GM08714 (cell line): Measurements from ENCODE around the gene HTR4.
"Not testable (repeated sequence)": the region's sequence is repeated elsewhere in the genome, so short reads cannot be mapped to it uniquely, and the experiment has no call there.

Experiments used
- H3K4me3 ChIP-seq: fragments of 200-500 bp; sonication (Bioruptor generic); 2 replicates; pipeline ENCODE4 v1.5.1; 2014; ENCODE audit warnings: mild to moderate bottlenecking, low read length, inconsistent platforms
- ZNF274 ChIP-seq: IDR thresholded peaks from 2 replicates; pipeline ENCODE4 v1.6.1; 2012; ENCODE audit warnings: mild to moderate bottlenecking, low read depth, low read length

Gene HTR4

DNA sequence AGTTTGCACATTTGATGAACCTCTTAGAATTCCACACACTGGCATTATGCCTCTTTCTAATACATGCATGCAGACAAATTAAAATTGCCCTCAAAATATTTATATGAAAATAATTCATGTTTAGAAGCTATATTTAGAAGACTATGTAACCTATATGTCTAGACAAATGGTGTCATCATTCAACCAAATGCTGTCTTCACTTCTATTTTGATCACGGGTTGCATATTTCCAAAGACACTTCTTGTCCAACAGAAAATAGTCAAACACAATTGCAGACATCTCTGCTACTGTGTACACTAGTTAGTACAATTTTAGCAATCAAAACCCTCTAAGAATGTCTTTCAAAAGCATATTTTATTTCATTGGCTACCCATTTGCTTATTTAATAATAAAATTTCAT is 156.6 kb downstream of the HTR4 start:
- TF ChIP-seq ZNF274 = no peak
- H3K4me3 ChIP-seq = no peak overlapping the region

DNA sequence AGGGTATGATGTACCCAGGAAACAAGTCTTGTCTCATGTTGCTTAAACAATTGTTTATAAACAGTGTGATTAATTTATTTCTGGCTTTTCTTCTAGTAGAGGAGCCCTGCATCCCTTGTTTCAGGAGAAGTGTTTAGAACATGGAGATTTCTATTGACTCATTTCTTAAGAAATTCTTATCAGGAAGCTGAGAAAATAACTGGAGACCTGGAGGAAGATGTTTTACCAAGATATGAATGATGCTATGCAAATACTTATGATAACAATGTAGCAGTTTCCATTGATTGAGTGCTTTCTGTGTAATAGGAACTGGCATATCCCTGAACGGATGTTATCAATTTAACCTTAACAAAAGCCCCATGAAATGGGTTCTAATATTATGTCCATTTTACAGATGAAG is 162.0 kb downstream of the HTR4 start:
- no peak for TF ChIP-seq ZNF274
- H3K4me3 ChIP-seq = no peak overlapping the region

DNA sequence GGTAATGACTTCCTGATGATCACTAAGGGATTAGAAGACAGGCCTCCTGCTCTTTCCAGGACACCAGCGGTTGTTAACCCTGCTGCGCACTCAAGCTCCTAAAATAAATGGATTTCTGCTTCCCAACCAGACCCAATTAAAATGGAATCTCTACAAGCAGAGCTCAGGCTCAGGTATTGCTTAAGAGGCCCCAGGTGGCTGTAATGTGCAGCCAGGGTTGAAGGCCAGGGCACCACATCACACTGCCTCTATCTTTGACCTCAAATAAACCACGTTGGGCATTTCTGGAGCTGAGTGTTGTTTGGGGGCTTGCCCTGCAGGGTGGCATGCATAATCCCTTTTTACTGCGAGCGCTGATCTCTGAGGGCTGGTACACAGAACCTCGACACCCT is 162.5 kb downstream of the HTR4 start:
- no peak for TF ChIP-seq ZNF274
- H3K4me3 ChIP-seq = no peak overlapping the region

DNA sequence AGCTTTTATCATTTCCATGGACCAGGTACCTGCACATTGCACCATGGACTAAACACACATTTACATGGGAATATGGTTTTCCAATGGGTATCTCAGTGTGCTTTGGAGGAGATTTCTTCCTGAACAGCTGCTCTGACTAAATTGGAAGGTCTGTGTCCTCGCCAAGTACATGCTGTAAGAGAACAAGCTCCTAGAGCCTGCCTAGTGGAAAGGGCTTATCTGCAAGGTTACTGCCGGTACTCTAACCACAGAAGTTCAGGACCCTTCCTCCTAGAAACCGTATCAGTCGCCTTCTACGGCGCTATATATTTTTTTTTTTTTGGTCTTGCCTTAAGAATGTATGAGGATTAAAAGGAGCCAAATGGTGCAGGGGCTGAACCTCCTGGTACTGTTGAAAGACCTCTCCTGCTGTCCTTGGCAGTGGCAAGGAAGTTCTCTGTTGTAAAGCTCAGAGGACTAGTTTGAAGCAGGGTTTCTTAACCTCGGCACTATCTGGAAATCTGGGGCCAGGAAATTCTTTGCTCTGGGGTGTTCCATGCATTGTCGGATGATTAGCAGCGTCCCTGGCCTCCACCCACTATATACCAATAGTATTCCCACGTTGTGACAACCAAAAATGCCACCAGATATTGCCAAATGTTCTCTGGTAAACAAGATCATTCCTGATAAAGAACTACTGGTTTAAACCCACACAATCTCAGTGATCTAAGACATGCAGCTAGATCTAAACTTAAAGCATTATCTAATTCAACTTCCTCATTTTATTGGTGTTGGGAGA is 163.1 kb downstream of the HTR4 start:
- TF ChIP-seq ZNF274 = no peak
- no peak overlapping the region for H3K4me3 ChIP-seq

DNA sequence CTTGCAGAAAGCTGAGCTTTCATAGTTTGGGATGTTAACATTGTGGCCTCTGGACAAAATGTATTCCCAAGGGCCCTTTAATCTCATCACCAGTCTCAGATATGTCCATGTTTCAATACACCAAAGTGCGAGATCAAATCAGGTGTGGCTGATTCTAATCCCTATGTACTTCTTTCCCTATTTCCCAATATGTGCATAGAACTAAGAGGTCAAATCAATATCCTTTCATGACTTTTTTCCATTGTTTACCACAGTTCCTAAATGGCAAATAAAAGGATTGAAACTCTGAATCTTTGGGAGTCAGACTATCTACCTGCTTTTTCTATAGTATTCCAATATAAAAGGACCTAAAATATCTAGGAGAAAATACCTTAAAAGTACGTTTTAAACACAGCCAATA is 165.6 kb downstream of the HTR4 start:
- no peak overlapping the region for H3K4me3 ChIP-seq
- no peak for TF ChIP-seq ZNF274

DNA sequence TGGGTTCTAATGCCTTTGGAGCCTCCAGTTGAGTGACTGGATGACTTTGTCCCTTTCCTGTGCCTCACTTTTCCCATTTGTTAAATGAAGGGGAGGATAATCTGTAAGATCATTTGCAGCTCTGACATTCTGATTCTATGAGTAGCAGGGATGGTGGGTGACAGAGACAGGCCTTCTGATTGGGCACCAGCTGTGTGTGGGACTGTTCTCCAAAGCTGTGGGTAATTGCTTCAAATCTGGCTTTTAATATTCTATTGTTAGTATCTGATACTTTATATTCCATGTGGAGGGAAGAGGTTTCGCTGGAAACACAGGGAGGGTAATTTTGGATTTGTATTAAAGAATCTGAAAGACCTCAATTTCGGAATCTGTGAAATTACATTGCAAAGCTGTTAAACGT is 167.9 kb downstream of the HTR4 start:
- H3K4me3 ChIP-seq = no peak overlapping the region
- no peak for TF ChIP-seq ZNF274

DNA sequence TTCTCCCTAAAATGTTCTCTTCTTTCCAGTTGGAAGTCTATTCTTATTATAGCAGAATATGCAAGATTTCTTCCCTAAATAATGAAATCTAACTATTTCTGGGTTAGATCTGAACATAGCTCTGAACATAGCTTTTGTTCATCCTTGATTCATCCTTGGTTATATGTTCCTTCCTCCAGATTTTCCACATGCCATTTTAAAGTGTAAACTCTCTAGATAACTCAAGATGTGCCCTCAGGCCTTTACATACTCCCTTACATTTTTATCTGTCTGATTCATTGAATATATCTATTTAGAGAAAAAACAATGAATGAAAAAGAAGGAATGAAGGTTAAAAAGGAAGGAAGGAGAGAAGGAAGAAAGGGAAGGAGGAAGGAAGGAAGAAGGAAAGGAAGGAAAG is 169.7 kb downstream of the HTR4 start:
- no peak for TF ChIP-seq ZNF274
- no peak overlapping the region for H3K4me3 ChIP-seq

DNA sequence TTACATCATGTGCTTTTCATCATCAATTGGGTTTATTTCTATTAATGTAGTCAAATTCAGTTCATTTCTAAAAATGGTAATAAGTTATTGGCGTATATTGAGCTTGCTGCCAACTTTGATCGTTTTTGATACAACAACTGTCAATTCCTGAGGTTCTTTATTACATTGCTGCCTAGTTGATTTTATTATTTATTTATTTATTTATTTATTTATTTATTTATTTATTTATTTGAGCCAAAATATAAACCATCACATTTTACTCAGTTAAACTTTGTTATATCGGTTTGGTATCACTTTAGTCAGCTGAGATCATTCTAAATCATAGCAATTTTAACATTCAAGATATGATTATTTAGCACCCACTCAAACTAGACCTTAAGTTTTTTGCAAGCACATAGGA is 170.6 kb downstream of the HTR4 start:
- no peak for TF ChIP-seq ZNF274
- H3K4me3 ChIP-seq = no peak overlapping the region

DNA sequence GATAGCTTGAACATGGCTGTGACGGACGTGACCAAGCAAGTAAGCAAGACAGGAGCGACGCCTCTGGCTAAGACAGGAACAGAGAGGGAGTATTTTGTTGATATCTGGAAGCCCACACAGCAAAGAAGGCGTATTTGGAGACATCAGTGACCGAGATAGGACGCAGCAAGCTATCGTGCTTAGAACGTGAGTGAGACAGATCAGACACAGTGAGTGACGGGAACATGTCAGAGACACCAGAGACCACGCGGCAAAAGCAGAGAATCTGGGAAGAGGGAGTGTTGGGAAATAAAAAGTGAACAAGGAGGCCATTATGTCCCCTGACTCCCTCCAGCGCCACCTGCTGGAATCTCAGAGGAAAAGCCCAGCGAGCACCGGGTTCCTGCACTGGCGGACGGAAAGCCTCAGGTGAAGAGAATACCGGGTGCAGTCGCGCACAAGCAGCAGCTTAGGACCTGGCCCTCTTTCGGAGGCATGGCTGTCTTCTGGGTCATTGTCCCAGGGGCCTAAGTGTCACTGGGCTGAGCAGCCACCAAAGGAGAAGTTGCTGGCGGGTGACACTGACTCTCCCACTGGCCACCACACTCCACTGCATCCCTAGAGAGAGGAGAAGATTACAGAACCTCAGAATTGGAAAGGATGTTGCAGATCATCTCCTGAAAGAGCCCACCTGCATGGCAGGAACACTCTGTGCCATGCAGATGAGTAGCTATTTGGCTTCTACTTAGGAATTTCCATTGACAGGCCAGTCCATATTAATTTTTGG is 171.4 kb downstream of the HTR4 start:
- no peak overlapping the region for H3K4me3 ChIP-seq
- TF ChIP-seq ZNF274 = no peak

DNA sequence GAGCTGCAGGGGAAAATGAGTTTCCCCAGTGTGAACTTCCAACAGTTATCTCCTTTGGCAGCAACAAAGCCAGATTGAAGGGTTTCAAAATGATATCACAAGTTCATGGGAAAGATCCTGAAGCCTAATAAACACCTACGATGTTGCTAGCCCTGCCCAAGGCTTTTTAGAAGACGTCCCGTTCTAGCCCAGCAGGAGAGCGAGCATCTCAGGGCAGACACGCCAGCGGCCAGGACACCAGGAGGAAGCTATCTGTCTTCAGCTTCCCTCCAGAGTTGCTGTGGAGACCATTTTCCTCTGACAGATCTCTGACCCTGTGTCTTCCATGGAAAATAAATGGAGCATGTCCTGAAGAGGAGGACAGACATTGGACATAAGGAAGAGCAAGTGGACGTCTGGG is 172.1 kb downstream of the HTR4 start:
- no peak overlapping the region for H3K4me3 ChIP-seq
- no peak for TF ChIP-seq ZNF274

DNA sequence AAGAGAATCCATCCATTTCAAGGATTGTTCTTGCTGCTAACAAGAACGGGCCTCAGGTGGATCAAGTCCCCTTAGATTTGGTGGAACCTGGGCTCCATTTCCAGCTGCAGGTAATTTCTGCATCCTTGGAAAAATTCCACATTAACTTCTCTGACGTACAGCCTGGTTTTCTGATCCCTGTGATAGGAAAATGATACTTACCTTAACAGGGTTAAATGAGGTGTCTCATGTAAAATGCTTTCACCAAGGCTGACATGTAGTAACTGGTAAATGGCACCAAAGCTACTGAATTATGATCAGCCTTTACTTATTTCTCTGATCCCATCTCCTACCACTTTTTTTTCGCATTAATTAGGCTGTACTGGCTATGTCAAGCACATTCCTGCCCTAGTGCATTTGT is 176.9 kb downstream of the HTR4 start:
- H3K4me3 ChIP-seq = no peak overlapping the region
- no peak for TF ChIP-seq ZNF274

DNA sequence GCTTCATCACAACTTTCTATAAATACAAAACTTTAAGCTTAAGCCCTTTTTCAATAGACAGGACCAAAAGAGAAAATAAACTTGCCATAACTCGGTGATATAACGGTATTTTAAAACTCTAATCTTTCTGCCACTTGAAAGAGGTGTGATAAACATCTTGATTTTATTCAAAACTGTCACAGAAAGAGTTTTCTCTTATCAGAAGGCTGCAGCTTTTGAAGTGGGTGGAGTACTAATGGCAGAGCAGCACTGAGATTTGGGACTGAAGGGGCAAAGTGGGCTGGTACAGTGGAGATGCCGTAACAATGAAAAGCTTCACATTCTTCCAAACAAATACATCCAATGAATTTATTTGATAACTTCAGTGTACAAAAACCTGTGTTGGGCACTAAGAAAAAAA is 178.0 kb downstream of the HTR4 start:
- H3K4me3 ChIP-seq = no peak overlapping the region
- no peak for TF ChIP-seq ZNF274

DNA sequence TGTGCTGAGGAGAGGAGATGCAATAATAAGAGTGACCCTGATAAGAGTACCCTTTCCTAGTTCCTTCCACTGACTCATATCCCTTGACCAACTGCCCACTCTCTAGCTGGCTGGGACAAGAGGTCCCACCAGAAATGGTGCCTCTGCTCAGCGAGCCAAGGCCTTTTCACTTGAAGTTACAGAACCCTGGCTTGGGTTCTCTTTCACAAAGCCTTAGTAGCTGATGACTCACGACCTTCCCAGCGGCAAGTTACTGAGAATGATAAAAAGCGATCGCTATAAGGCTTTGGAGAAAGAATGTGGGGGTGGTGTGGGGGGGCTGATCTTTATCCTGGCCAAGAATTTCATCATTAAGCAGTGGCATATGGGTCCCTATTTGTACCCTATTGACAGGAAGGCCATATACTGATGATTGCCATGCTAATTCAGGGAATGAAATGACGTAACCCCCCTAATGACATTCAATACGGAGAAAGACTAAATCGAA is 180.3 kb downstream of the HTR4 start:
- no peak for TF ChIP-seq ZNF274
- H3K4me3 ChIP-seq = no peak overlapping the region

DNA sequence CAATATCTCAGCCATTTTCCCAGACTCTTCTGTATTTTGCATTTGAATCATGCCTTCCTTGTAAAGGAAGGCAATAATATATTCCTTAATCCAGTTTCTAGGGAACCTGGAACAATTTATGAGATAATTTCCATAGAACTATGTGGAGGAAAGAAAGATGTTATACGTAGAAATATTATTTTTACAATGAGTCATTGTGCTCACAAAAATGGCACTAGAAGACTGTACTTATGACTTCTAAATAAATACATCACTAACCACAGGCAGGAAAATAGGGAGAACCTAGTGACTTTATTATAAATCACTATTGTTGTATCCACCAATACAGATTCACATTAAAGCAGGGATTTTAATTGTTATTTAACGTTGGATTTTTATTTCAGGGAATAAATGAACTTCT is 182.9 kb downstream of the HTR4 start:
- TF ChIP-seq ZNF274 = no peak
- H3K4me3 ChIP-seq = no peak overlapping the region

DNA sequence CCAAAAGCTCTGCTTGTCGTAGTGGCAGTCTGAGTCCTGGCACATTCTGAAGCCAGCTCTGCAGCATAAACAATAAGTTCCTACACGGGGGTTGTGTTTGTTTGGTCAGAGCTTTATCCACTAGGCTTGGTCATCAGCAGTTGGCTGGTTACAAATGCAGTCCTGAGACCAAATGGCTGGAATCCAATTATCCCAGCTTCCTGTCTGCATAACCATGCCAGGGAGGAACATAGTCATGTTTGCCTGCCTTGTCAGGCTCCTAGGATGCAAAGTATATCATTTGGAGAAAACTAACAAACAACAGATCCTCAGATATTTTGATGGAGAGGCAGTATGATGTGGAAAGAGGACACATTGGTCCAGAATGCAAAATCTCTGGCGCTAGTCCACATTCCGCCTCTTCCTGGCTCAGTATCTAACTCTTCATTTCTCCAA is 184.8 kb downstream of the HTR4 start:
- no peak for TF ChIP-seq ZNF274
- H3K4me3 ChIP-seq = no peak overlapping the region

DNA sequence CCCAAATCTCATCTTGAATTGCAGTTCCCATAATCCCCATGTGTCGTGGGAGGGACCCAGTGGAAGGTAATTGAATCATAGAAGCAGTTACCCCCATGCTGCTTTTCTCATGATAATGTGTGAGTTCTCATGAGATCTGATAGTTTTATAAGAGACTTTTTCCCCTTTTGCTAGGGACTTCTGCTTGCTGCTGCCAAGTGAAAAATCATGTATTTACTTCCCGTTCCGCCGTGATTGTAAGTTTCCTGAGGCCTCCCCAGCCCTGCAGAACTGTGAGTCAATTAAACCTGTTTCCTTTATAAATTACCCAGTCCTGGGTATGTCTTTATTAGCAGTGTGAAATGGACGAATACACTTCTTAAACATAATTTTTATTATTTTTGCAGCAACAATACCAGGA is 185.6 kb downstream of the HTR4 start:
- H3K4me3 ChIP-seq = not testable (repeated sequence)
